HUES64 (cell line): ENCODE results near the gene SHE.

Experiments
- H3K27ac ChIP-seq: 2 replicates; pipeline ENCODE4 v1.7.0; 2013; ENCODE audit warnings: low read depth, low read length, inconsistent platforms
- H3K27me3 ChIP-seq: 2 replicates; pipeline ENCODE4 v1.6.1; 2013; ENCODE audit warnings: mild to moderate bottlenecking, low read length; ENCODE audit not compliant: insufficient read depth
- H3K36me3 ChIP-seq: 2 replicates; pipeline ENCODE4 v1.6.1; 2013; ENCODE audit warnings: mild to moderate bottlenecking, low read length; ENCODE audit not compliant: insufficient read depth
- H3K4me1 ChIP-seq: 2 replicates; pipeline ENCODE4 v1.6.1; 2013; ENCODE audit warnings: mild to moderate bottlenecking, low read length, moderate library complexity; ENCODE audit not compliant: insufficient read depth
- H3K4me3 ChIP-seq: 2 replicates; pipeline ENCODE4 v1.5.1; 2013; ENCODE audit warnings: mild to moderate bottlenecking, low read length, moderate library complexity
- H3K9ac ChIP-seq: 2 replicates; pipeline ENCODE4 v1.6.1; 2013; ENCODE audit warnings: mild to moderate bottlenecking, low read depth, low read length
- H3K9me3 ChIP-seq: 2 replicates; pipeline ENCODE4 v1.6.1; 2013; ENCODE audit warnings: low read depth, low read length; ENCODE audit not compliant: insufficient read depth
- WGBS: fragments of 150-250, 120-280 bp; methylation state at CpG from one replicate; pipeline ENCODE4 v1.1.7; 2013; ENCODE audit warnings: missing lambda C conversion rate; 5-methylcytosine and 5-hydroxymethylcytosine counted together

SHE gene

DNA sequence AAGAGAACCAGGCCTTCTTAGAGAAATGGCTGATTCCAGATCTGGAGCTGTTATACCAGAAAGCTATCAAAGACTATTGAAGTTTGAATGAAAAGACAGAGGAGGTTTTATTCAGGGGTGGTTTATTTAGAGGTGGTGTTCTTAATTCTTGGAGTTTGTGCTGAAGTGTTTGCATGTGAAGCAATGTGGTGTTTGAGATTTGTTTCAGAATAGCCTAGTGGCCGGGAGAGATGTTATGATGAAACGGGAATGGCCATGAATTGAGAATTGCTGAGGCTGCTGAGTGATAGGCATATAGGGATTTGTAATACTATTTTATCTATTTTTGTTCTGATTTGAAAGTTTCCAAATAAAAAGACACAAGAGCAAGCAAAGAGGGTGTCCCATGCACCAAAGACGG lies 10.5 kb upstream of the SHE start:
- no peaks in the 10 kb centered on the region for H3K9me3 ChIP-seq
- H3K27ac ChIP-seq, result no peak overlapping the region
- H3K27me3 ChIP-seq, result 0 out of 2 replicates have a peak, but pooled peaks cover 3% of the 10 kb centered on the region
- no peak overlapping the region for H3K4me3 ChIP-seq
- H3K9ac ChIP-seq, result no peak overlapping the region
- H3K4me1 ChIP-seq, result no peaks in the 10 kb centered on the region
- H3K36me3 ChIP-seq, result no peaks in the 10 kb centered on the region
- WGBS, result 95% methylated on average over 3 of the region's 3 CpGs

DNA sequence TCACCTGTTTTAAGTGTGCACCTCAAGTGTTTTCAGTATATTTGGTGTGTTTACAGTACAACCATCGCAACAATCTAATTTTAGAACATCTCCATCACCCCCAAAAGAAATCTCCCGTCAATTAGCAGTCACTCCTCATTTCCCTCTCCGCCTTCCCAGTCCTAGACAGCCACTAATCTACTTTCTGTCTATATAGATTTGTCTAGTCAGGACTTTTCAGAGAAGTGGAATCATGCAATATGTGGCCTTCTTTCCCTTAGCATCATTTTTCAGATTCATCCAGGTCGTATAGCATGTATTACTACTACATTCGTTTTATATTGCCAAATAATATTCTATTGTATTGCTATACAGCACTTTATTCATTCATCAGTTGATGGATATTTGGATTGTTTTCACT lies 1.7 kb upstream of the SHE start:
- H3K27me3 ChIP-seq, result peaks cover 76% of the 10 kb centered on the region
- WGBS, result 96% methylated on average over 3 of the region's 5 CpGs
- no peaks in the 10 kb centered on the region for H3K4me1 ChIP-seq
- no peak overlapping the region for H3K9ac ChIP-seq
- no peak overlapping the region for H3K4me3 ChIP-seq
- H3K36me3 ChIP-seq, result no peaks in the 10 kb centered on the region
- no peak overlapping the region for H3K27ac ChIP-seq
- H3K9me3 ChIP-seq, result no peaks in the 10 kb centered on the region

- H3K4me1 ChIP-seq, result no peaks in the 10 kb centered on the region
- no peaks in the 10 kb centered on the region for H3K36me3 ChIP-seq
- no peak overlapping the region; the same call in 1 of the 2 replicates for H3K9ac ChIP-seq
- H3K27ac ChIP-seq, result no peak overlapping the region
- H3K9me3 ChIP-seq, result no peaks in the 10 kb centered on the region
- peak overlapping the region; percentile 52 for H3K4me3 ChIP-seq
- peaks cover 80% of the 10 kb centered on the region for H3K27me3 ChIP-seq
- WGBS, result 35% methylated on average over 43 of the region's 43 CpGs
These were observed 518 bp upstream of the SHE start for GRCh38 chr1:154502744-154503115.

- peak overlapping the region; percentile 52; the same call in 1 of the 2 replicates for H3K9ac ChIP-seq
- WGBS, result 4% methylated on average over 54 of the region's 54 CpGs
- H3K4me1 ChIP-seq, result no peaks in the 10 kb centered on the region
- peaks cover 77% of the 10 kb centered on the region for H3K27me3 ChIP-seq
- H3K36me3 ChIP-seq, result no peaks in the 10 kb centered on the region
- H3K9me3 ChIP-seq, result no peaks in the 10 kb centered on the region
- H3K4me3 ChIP-seq, result peak overlapping the region; percentile 52
- H3K27ac ChIP-seq, result no peak overlapping the region
These were observed 668 bp downstream of the SHE start for GRCh38 chr1:154501423-154502065.

DNA sequence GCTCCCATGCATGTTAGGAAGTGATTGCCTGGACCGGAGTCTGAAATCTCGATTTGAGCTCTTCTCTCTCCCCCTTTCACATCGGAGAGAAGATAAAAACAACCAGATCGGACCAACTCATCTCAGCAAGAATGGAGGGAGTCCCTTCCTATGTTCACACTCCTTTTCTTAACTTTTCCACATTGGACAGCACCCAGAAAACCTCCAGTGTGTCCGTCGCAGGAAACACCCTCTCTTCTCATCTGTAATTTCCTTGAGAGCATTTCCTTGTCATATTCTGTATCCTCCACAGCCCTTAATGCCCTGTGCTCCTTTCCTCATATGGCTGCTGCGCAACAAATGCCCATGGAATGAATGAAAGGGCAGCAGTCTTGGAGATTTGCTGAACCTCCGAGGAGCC lies 1.7 kb downstream of the SHE start:
- Histone ChIP-seq H3K36me3 (no peaks in the 10 kb centered on the region), H3K27ac (no peak overlapping the region)

DNA sequence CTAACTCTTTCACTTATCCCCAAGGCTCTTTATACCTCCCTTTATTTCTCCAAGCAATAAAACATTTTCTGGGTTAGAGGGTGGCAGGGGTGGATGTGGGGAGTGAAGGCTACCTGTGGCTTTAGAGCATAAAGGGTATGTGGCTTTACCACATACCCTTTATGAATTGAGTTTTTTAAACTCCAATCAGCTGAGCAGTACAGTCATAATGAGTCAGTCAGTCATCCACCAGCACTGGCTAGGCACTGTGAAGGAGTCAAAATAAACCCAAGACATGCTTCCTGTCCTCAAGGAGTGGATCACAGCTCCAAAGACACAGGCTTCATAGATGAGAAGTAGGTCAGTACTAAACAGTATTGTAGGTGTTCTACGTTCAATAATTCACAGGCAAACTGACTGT lies 2.8 kb downstream of the SHE start:
- peaks cover 60% of the 10 kb centered on the region for H3K27me3 ChIP-seq
- no peak overlapping the region for H3K9ac ChIP-seq
- no peak overlapping the region for H3K27ac ChIP-seq
- no peaks in the 10 kb centered on the region for H3K9me3 ChIP-seq
- no peak overlapping the region for H3K4me3 ChIP-seq
- H3K4me1 ChIP-seq, result no peaks in the 10 kb centered on the region
- no peaks in the 10 kb centered on the region for H3K36me3 ChIP-seq
- 91% methylated on average over 1 of the region's 1 CpG for WGBS

More for the DNA sequence above, 1.7 kb downstream of the SHE start:
- 89% methylated on average over 8 of the region's 8 CpGs for WGBS
- H3K27me3 ChIP-seq, result peaks cover 70% of the 10 kb centered on the region
- H3K9me3 ChIP-seq, result no peaks in the 10 kb centered on the region
- H3K9ac ChIP-seq, result no peak overlapping the region
- H3K4me3 ChIP-seq, result no peak overlapping the region
- no peaks in the 10 kb centered on the region for H3K4me1 ChIP-seq

DNA sequence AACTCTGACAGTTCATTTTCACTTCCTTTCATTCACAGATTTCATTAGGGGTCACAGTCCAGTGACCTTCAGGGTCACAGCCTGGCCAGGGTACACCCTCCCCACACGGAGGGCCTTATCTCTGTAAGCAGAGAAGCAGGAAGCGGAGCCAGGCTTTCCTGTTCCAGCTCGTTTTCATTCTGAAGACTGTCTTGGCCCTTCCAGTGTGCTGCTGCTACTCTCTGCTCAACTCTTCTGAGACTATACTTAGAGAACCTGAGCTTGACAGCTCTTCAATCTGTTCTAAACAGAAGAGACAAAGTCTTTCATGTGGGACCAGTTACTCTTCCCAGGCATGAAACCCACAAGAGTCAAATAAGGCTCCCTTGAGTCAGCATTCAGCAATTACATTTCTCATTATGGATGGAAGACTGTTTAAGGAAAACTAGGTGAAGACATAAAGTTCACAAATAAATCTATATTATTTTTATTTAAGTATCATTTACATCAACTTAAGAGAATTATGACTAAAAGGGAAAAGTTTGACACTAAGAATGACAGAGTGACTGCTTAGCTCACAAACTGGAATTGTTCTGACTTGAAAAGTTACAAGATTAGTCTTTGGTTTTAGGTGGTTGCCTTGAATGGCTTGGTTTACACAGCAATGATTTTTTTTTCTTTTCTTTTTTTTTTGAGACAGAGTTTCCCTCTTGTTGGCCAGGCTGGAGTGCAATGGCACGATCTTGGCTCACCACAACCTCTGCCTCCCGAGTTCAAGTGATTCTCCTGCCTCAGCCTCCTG lies 5.0 kb downstream of the SHE start:
- Histone ChIP-seq H3K27me3 (peaks cover 38% of the 10 kb centered on the region), H3K4me1 (peaks cover 11% of the 10 kb centered on the region), H3K9me3 (no peaks in the 10 kb centered on the region), H3K4me3 (no peak overlapping the region), H3K9ac (no peak overlapping the region), H3K27ac (no peak overlapping the region), H3K36me3 (no peaks in the 10 kb centered on the region)
- WGBS, result 61% methylated on average over 5 of the region's 5 CpGs

DNA sequence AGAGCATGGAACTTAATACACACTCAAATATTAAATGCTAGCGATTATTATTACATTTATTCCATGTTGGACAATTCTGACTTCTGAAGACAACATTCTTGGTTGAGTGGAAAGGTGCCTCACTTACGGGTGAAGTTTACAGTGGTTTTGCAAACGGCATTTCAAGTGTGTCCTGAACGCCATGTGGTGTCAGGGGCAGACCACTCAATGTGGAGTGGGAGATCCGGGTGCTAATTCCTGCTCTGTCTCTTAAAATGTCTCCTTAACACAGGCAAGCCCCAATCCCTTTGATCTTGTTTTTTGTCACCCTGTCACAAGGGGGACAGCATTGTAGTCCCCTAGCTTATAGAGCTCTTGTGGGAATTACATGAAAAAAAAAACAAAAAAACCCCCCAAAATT lies 5.8 kb downstream of the SHE start:
- Histone ChIP-seq H3K9me3 (no peaks in the 10 kb centered on the region), H3K36me3 (no peaks in the 10 kb centered on the region), H3K27me3 (peaks cover 29% of the 10 kb centered on the region), H3K4me3 (no peak overlapping the region), H3K27ac (no peak overlapping the region), H3K9ac (no peak overlapping the region), H3K4me1 (peaks cover 11% of the 10 kb centered on the region)
- 84% methylated on average over 5 of the region's 5 CpGs for WGBS

GRCh38 chr1:154495496-154496273 lies 6.5 kb downstream of the SHE start:
- H3K9me3 ChIP-seq, result no peaks in the 10 kb centered on the region
- H3K4me3 ChIP-seq, result no peak overlapping the region
- H3K36me3 ChIP-seq, result no peaks in the 10 kb centered on the region
- no peak overlapping the region for H3K27ac ChIP-seq
- WGBS, result 92% methylated on average over 5 of the region's 8 CpGs
- no peak overlapping the region for H3K9ac ChIP-seq
- H3K4me1 ChIP-seq, result peaks cover 11% of the 10 kb centered on the region
- peaks cover 22% of the 10 kb centered on the region for H3K27me3 ChIP-seq

GRCh38 chr1:154493276-154493675 lies 8.9 kb downstream of the SHE start:
- Histone ChIP-seq H3K36me3 (no peaks in the 10 kb centered on the region), H3K4me3 (no peak overlapping the region), H3K4me1 (peaks cover 11% of the 10 kb centered on the region), H3K9me3 (no peaks in the 10 kb centered on the region), H3K9ac (no peak overlapping the region), H3K27ac (no peak overlapping the region), H3K27me3 (no peaks in the 10 kb centered on the region; the same call in 1 of the 2 replicates)
- WGBS, result 40% methylated on average over 8 of the region's 8 CpGs

- H3K36me3 ChIP-seq, result no peaks in the 10 kb centered on the region
- H3K27me3 ChIP-seq, result no peaks in the 10 kb centered on the region; the same call in 1 of the 2 replicates
- 91% methylated on average over 4 of the region's 4 CpGs for WGBS
- H3K9me3 ChIP-seq, result no peaks in the 10 kb centered on the region
- H3K4me1 ChIP-seq, result peaks cover 11% of the 10 kb centered on the region
- H3K4me3 ChIP-seq, result no peak overlapping the region
- H3K9ac ChIP-seq, result no peak overlapping the region
- no peak overlapping the region for H3K27ac ChIP-seq
These were observed 10.1 kb downstream of the SHE start for GRCh38 chr1:154492115-154492514.
